GM12878 (cell line): ENCODE measurements around the gene CANX. TPM values are rescaled to one million over a fixed set of nuclear protein-coding genes. Genes with fewer than 3 reads are reported as not detected.

Experiments used
- ATAC-seq: fragments of 200-7000 bp; cut with Tn5 transposase; 3 replicates; pipeline ENCODE4 v1.9.1; 2020; ENCODE audit warnings: mild to moderate bottlenecking, moderate library complexity
- BruUV-seq: library from RNA; stranded (reverse); fragments of 400-500 nt; replicated peaks from 2 replicates; lab custom pipeline; 2021; lab: Mats Ljungman, UMichigan
- CTCF ChIA-PET: fragments of 300-600 bp; sonication (Branson Sonifier 250); formaldehyde crosslinking; extraction: SDS; loops from one replicate; lab custom pipeline; 2021; ENCODE audit warnings: inconsistent platforms; lab: Yijun Ruan, JAX
- POLR2A ChIA-PET: fragments of 350-600 bp; formaldehyde crosslinking; extraction: SDS; loops from one replicate; lab custom pipeline; 2021; ENCODE audit warnings: inconsistent platforms; lab: Charles Lee
- RAD21 ChIA-PET: fragments of 300-600 bp; sonication (Branson Sonifier 250); formaldehyde crosslinking; loops from one replicate; lab custom pipeline; 2023; ENCODE audit warnings: antibody characterized with exemption; ENCODE audit not compliant: unreplicated experiment; lab: Charles Lee
- SMC1A ChIA-PET: fragments of 300-600 bp; sonication (Branson Sonifier 250); formaldehyde crosslinking; loops from one replicate; lab custom pipeline; 2023; ENCODE audit not compliant: unreplicated experiment, uncharacterized antibody; lab: Charles Lee
- DNase-seq: peaks from one replicate; pipeline ENCODE4 v3.0.0-alpha.2; 2011; ENCODE audit warnings: low read depth, low spot score
- FAIRE-seq: peaks from 3 replicates; lab custom pipeline; 2011; peaks lifted over from hg19 to GRCh38; lab: Jason Lieb, UNC
- H2AFZ ChIP-seq: 2 replicates; pipeline ENCODE4 v1.6.0; 2011; ENCODE audit warnings: low read depth, low read length, control low read depth; ENCODE audit not compliant: control insufficient read depth
- H3K27ac ChIP-seq: 2 replicates; pipeline ENCODE4 v1.5.1; 2011; ENCODE audit warnings: control low read depth; ENCODE audit not compliant: control insufficient read depth, insufficient read depth
- H3K27me3 ChIP-seq, 2 experiments: replicated peaks in 1 of 2; 2 replicates each; pipeline versions ENCODE4 v1.6.0 to v1.6.1; 2011; ENCODE audit warnings: low read length in 1 of 2; ENCODE audit not compliant: control insufficient read depth in 2 of 2, insufficient read depth in 2 of 2
- H3K36me3 ChIP-seq, 2 experiments: 2 replicates each; pipeline ENCODE4 v1.5.1; 2011; ENCODE audit warnings: low read length in 1 of 2; ENCODE audit not compliant: control insufficient read depth in 2 of 2, insufficient read depth in 2 of 2
- H3K4me1 ChIP-seq: 2 replicates; pipeline ENCODE4 v1.6.1; 2011; ENCODE audit warnings: mild to moderate bottlenecking, low read length, moderate library complexity, mixed read lengths; ENCODE audit not compliant: control insufficient read depth, insufficient read depth
- H3K4me2 ChIP-seq: 2 replicates; pipeline ENCODE4 v1.6.0; 2011; ENCODE audit warnings: control low read depth; ENCODE audit not compliant: control insufficient read depth, insufficient read depth
- H3K4me3 ChIP-seq: fragments of 200-600 bp; sonication (generic); 2 replicates; pipeline ENCODE4 v1.5.1; 2016
- H3K79me2 ChIP-seq: 2 replicates; pipeline ENCODE4 v1.6.0; 2011; ENCODE audit warnings: low read length; ENCODE audit not compliant: control insufficient read depth, insufficient read depth
- H3K9ac ChIP-seq: 2 replicates; pipeline ENCODE4 v1.8.0; 2011; ENCODE audit warnings: low read length, control low read depth, mixed read lengths; ENCODE audit not compliant: control insufficient read depth, insufficient read depth
- H3K9me3 ChIP-seq: replicated peaks from 3 replicates; pipeline ENCODE4 v1.5.1; 2011; ENCODE audit warnings: mild to moderate bottlenecking, low read length; ENCODE audit not compliant: control insufficient read depth, insufficient read depth
- H4K20me1 ChIP-seq: 2 replicates; pipeline ENCODE4 v1.6.0; 2011; ENCODE audit not compliant: control insufficient read depth, insufficient read depth
- CHD4 ChIP-seq: fragments of 200-600 bp; sonication (generic); IDR thresholded peaks from 2 replicates; pipeline ENCODE4 v1.6.1; 2016; ENCODE audit warnings: mild to moderate bottlenecking
- FOXM1 ChIP-seq: IDR thresholded peaks from 2 replicates; pipeline ENCODE4 v1.6.1; 2012; ENCODE audit warnings: low read depth, mild to moderate bottlenecking, inconsistent platforms, low read length, moderate library complexity
- KAT2A ChIP-seq: conservative IDR thresholded peaks from 2 replicates; pipeline ENCODE4 v1.6.1; 2011; ENCODE audit warnings: low read depth, low read length; ENCODE audit not compliant: control insufficient read depth
- MXI1 ChIP-seq: fragments of 150-350 bp; IDR thresholded peaks from 2 replicates; pipeline ENCODE4 v1.6.1; 2011; ENCODE audit warnings: low read depth, mild to moderate bottlenecking, inconsistent platforms, low read length, improper control_type of control experiment
- MYB ChIP-seq: fragments of 150-350 bp; IDR thresholded peaks from 2 replicates; pipeline ENCODE4 v1.6.1; 2014; ENCODE audit warnings: mild to moderate bottlenecking, low read depth, low read length, borderline replicate concordance
- POLR2AphosphoS2 ChIP-seq: IDR thresholded peaks from 2 replicates; pipeline ENCODE4 v1.6.1; 2011; ENCODE audit warnings: low read depth, mild to moderate bottlenecking, low read length, improper control_type of control experiment, moderate library complexity
- RBBP5 ChIP-seq: fragments of 200-600 bp; sonication (generic); conservative IDR thresholded peaks from 2 replicates; pipeline ENCODE4 v1.6.1; 2016
- TCF7 ChIP-seq: IDR thresholded peaks from 2 replicates; pipeline ENCODE4 v1.6.1; 2014; ENCODE audit warnings: antibody characterized with exemption, borderline replicate concordance
- USF1 ChIP-seq: IDR thresholded peaks from 2 replicates; pipeline ENCODE4 v1.6.1; 2011; ENCODE audit warnings: borderline replicate concordance, low read depth, mild to moderate bottlenecking, moderate library complexity, mixed read lengths, low read length; ENCODE audit not compliant: insufficient read depth; ENCODE audit errors: extremely low read length
- WGBS: methylation state at CpG from one replicate; pipeline ENCODE4 v1.1.6; 2016; ENCODE audit warnings: low lambda C conversion rate; ENCODE audit not compliant: insufficient replicate concordance, insufficient coverage; ENCODE audit errors: missing lambda C conversion rate; 5-methylcytosine and 5-hydroxymethylcytosine counted together
- in situ Hi-C: fragments of 300-500 bp; cut with MboI; formaldehyde crosslinking; loops from 9 replicates; pipeline ENCODE4 v1.14.3; 2018; ENCODE audit warnings: mixed read lengths
- intact Hi-C: fragments of 100-400 bp; cut with micrococcal nuclease; formaldehyde crosslinking; loops from one replicate; pipeline ENCODE4 v1.14.2; 2022; ENCODE audit not compliant: unreplicated experiment
- polyA plus RNA-seq, 11 experiments: library from polyadenylated mRNA; depleted of rRNA in 4 of 11; unstranded in 6 of 11; stranded (reverse) in 5 of 11; fragments of >200 nt; fragmentation: Nextera tagmentation in 4 of 11; fragmentation: Illumina TruSeq in 1 of 11; extraction: Ambion mirVana in 4 of 11; extraction: Trizol in 1 of 11; gene quantifications; 1 replicate in 1 of 11; 2 replicates in 10 of 11; pipeline versions ENCODE4 v1.2.1 to v1.2.3, GENCODE V29; 2011 to 2016; ENCODE audit warnings: inconsistent platforms in 2 of 11, missing spikeins in 2 of 11, low read depth in 1 of 11
- total RNA-seq, 4 experiments: library from RNA; depleted of rRNA in 3 of 4; stranded (reverse); fragments of >200 nt in 3 of 4; fragmentation: Illumina TruSeq in 1 of 4; extraction: Trizol in 1 of 4; gene quantifications; 2 replicates each; pipeline versions ENCODE4 v1.2.1 to v1.2.3, GENCODE V29; 2013 to 2021
- TF ChIP-seq, protein P1 (sequence below): IDR thresholded peaks from 2 replicates; pipeline ENCODE4 v1.6.1; 2012; ENCODE audit warnings: low read depth, low read length, improper control_type of control experiment

CANX gene
- total and polyA plus RNA-seq, 10 of the 15 experiments (the other 5 are each of a cell fraction or from before 2014, with no cell fraction given) = 78.2 to 602 (median 412) TPM

DNA sequence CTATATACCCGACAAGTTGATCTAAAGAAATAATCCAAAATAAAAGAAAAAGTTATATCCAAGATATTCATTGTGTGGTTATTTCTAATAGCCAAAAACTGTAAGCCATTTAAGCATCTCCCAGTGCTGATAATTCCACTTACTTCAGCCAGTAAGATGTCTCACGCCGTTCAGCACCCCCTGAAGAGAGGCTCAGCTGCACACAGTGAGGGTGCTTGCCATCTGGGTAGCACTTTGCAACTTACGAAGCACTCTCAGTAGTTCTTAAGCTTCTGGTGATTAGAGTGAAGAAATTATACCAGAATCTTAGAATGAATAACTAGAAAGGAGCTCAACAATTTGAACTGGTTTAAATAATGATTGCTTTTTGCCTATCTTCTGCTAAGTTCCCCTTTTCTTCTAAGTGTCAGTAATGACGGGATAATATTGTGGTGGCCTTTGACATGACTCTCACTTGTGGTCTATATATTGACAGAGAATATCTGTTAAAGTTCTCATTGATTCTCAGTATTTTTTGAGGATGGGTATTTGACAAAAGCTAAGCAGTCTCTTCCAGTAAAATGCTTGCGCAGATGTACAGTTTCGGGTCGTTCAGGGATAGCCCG lies 68.8 kb downstream of the CANX start:
- no peak overlapping the region for H3K4me2 ChIP-seq
- H3K27me3 ChIP-seq = no peaks in the 10 kb centered on the region
- H3K79me2 ChIP-seq = peaks cover 9% of the 10 kb centered on the region
- intact Hi-C loops (loop anchor here (10.0 kb wide), 1 partner anchor 207 kb away; no protein-coding TSS in a partner anchor), in situ Hi-C loops (no loop called here)
- ATAC-seq (no peak), FAIRE-seq (no peak), DNase-seq (no peak)
- TF ChIP-seq KAT2A (no peak), CHD4 (no peak), MYB (no peak), TCF7 (no peak), FOXM1 (no peak), POLR2AphosphoS2 (no peak), RBBP5 (no peak), MXI1 (no peak), USF1 (no peak)
- TF ChIP-seq, protein P1, sequence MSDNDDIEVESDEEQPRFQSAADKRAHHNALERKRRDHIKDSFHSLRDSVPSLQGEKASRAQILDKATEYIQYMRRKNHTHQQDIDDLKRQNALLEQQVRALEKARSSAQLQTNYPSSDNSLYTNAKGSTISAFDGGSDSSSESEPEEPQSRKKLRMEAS = no peak
- H2AFZ ChIP-seq = no peak overlapping the region
- H3K4me3 ChIP-seq = no peak overlapping the region
- BruUV-seq = no TSS peak
- peaks cover 4% of the 10 kb centered on the region; the same call in 1 of the 2 replicates for H4K20me1 ChIP-seq
- H3K9me3 ChIP-seq = no peaks in the 10 kb centered on the region
- no peaks in the 10 kb centered on the region for H3K4me1 ChIP-seq
- POLR2A ChIA-PET = interaction anchor here (1.1 kb wide), 1 partner anchor 70 kb away, joined by 14 read pairs; no protein-coding TSS in a partner anchor
- CTCF ChIA-PET = interaction anchor here (1.1 to 1.3 kb wide), 2 partner anchors 24 to 139 kb away, joined by 3 read pairs; no protein-coding TSS in a partner anchor
- SMC1A ChIA-PET = interaction anchor here (0.9 to 1.2 kb wide), 2 partner anchors 10 to 14 kb away, joined by 3 to 4 read pairs; no protein-coding TSS in a partner anchor
- RAD21 ChIA-PET = no interaction called here
- H3K9ac ChIP-seq = no peak overlapping the region
- WGBS = 97% methylated on average over 9 of the region's 9 CpGs
- no peak overlapping the region for H3K27ac ChIP-seq
- H3K36me3 ChIP-seq = peaks cover 20 to 29% of the 10 kb centered on the region in 2 experiments
